Left lung (tissue), 10 donors: Measurements from ENCODE around the gene ZSWIM7. TPM values are rescaled to one million over a fixed set of nuclear protein-coding genes. Genes with fewer than 3 reads are reported as not detected.
A peak's percentile ranks its signal among the peaks of the same experiment; 100 is the strongest.

ENCODE experiments used
- ATAC-seq: fragments of 200-7000 bp; cut with Tn5 transposase; one replicate; pipeline ENCODE4 v1.9.1; 2020; ENCODE audit warnings: moderate library complexity
- DNase-seq, 4 donors: peaks; one replicate each; pipeline ENCODE4 v3.0.0-alpha.2; 2013 to 2020
- H3K27ac ChIP-seq, 2 donors: fragments of 200-600 bp; sonication (generic) in 1 of 2; one replicate each; pipeline versions ENCODE4 v1.5.0 to v1.8.0; 2020 to 2021
- H3K27me3 ChIP-seq, 2 donors: fragments of 200-600 bp; sonication (generic) in 1 of 2; one replicate each; pipeline versions ENCODE4 v1.5.0 to v1.8.0; 2020 to 2021
- H3K36me3 ChIP-seq, 2 donors: fragments of 200-600 bp; sonication (generic) in 1 of 2; one replicate each; pipeline versions ENCODE4 v1.5.0 to v1.8.0; 2020 to 2021
- H3K4me1 ChIP-seq, 2 donors: fragments of 200-600 bp; one replicate each; pipeline ENCODE4 v1.8.0; 2021
- H3K4me3 ChIP-seq, 2 donors: fragments of 200-600 bp; sonication (generic) in 1 of 2; one replicate each; pipeline versions ENCODE4 v1.5.0 to v1.8.0; 2020 to 2021; ENCODE audit warnings: mild to moderate bottlenecking in 1 of 2
- H3K9me3 ChIP-seq, 2 donors: fragments of 200-600 bp; sonication (generic) in 1 of 2; one replicate each; pipeline versions ENCODE4 v1.5.0 to v1.8.0; 2020 to 2021
- intact Hi-C, 2 donors: fragments of 100-400 bp; cut with DNase I; formaldehyde crosslinking; loops; one replicate each; pipeline versions ENCODE4 v1.11.2 to v1.14.2; 2022
- polyA plus RNA-seq, 6 donors: library from polyadenylated mRNA; unstranded; fragments of 120-200 nt; gene quantifications; one replicate each; pipeline ENCODE4 v1.2.1, GENCODE V29; 2013; ENCODE audit not compliant: insufficient read length in 6 of 6
- total RNA-seq, 2 donors: library from RNA; stranded (reverse); fragmentation: NEBNext Ultra II Directional; extraction: Animal tissue kit (Norgen Biotek cat#: 25700); gene quantifications; one replicate each; pipeline ENCODE4 v1.2.1, GENCODE V29; 2021
- TF ChIP-seq, protein P1 (sequence below), 2 donors: fragments of 200-600 bp; sonication (generic) in 1 of 2; IDR thresholded peaks; one replicate each; pipeline versions ENCODE4 v1.5.0 to v1.8.0; 2021; ENCODE audit warnings: antibody characterized with exemption in 2 of 2
- donor health status: DM: no; HTN: yes; CAD: no.
- donor health status: DM: no; HTN: no; CAD: no.

The ZSWIM7 gene
- total and polyA plus RNA-seq, 8 donors: 22.6 to 64.4 (median 54.8) TPM

DNA sequence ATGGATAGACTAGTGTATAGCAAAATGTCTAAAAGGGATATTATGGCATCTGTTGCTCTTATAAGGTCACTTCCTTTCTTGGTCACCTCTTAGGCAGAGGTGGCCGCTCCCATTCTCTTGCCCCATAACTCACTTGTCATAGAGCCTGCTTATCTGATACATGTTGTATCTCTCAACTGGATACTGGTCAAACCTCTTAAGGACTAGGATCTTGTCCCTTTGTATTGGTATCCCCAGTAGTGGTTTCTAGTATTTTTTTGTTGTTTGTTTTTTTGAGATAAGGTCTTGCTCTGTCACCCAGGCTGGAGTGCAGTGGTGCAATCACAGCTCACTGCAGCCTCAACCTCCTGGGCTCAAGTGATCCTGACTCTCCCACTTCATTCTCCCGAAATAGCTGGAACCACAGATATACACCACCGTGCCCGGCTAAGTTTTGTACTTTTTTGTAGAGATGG is 27.0 kb downstream of the ZSWIM7 start:
- no peak overlapping the region for H3K27ac ChIP-seq
- H3K36me3 ChIP-seq: peaks cover 0 to 22% of the 10 kb centered on the region in 2 donors
- TF ChIP-seq, protein P1, sequence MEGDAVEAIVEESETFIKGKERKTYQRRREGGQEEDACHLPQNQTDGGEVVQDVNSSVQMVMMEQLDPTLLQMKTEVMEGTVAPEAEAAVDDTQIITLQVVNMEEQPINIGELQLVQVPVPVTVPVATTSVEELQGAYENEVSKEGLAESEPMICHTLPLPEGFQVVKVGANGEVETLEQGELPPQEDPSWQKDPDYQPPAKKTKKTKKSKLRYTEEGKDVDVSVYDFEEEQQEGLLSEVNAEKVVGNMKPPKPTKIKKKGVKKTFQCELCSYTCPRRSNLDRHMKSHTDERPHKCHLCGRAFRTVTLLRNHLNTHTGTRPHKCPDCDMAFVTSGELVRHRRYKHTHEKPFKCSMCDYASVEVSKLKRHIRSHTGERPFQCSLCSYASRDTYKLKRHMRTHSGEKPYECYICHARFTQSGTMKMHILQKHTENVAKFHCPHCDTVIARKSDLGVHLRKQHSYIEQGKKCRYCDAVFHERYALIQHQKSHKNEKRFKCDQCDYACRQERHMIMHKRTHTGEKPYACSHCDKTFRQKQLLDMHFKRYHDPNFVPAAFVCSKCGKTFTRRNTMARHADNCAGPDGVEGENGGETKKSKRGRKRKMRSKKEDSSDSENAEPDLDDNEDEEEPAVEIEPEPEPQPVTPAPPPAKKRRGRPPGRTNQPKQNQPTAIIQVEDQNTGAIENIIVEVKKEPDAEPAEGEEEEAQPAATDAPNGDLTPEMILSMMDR (IDR thresholded peaks at IDR 0.05): no peak
- peak in 1 of 4 donors; percentile 17 for DNase-seq
- H3K4me3 ChIP-seq: no peak overlapping the region
- H3K4me1 ChIP-seq: peaks cover 0 to 12% of the 10 kb centered on the region in 2 donors
- H3K27me3 ChIP-seq: no peaks in the 10 kb centered on the region
- H3K9me3 ChIP-seq: no peaks in the 10 kb centered on the region
- ATAC-seq: peak; percentile 78
- intact Hi-C loops: no loop called here

DNA sequence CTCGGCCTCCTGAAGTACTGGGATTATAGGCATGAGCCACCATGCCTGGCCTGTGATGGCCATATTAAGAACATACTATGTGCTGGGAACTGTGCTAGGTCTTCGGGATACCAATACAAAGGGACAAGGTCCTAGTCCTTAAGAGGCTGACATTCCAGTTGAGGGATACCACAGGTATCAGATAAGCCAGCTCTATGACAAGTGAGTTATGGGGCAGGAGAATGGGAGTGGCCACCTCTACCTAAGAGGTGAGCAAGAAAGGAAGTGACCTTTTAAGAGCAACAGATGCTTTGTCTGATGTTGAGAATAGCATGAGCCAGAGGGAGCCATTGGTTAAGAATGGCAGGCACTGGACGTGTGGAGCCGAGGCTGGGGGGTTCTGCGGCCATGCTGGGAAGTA is 27.6 kb downstream of the ZSWIM7 start:
- peaks cover 0 to 16% of the 10 kb centered on the region in 2 donors for H3K36me3 ChIP-seq
- no peaks in the 10 kb centered on the region for H3K27me3 ChIP-seq
- intact Hi-C loops: no loop called here
- TF ChIP-seq, protein P1 (IDR thresholded peaks at IDR 0.05): no peak
- H3K4me3 ChIP-seq: no peak overlapping the region
- peaks cover 1 to 18% of the 10 kb centered on the region in 2 donors for H3K4me1 ChIP-seq
- ATAC-seq (no peak), DNase-seq (no peak)
- no peak overlapping the region for H3K27ac ChIP-seq
- no peaks in the 10 kb centered on the region for H3K9me3 ChIP-seq

DNA sequence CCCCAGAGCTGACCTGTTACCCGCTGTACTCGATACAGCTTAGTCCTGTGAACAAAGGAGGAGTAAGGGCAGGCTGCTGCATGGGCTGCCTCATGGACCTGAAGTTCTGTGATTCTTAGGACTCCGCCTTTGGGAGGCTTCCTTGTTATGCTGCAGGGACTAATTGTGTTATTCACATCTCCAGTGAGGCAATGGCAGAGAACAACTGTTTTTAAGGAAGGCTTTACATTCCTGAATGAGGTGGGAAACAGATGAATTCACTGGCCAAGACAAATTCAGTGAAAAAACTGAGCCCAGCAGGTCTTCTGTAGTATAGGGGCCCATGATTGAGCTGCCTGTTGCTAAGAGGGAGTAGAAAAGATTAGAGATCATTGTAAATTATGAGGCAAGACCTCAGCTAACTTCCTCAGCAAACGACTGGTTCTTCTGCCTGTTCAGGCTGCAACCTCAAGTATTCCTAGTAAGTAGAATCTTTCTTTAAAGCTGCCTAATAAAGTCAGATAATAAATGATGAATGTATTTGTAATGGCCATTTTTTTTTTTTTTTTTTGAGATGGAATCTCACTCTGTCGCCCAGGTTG is 28.3 kb downstream of the ZSWIM7 start:
- TF ChIP-seq, protein P1 (IDR thresholded peaks at IDR 0.05): no peak
- peak in 1 of 4 donors; percentile 3 for DNase-seq
- Histone ChIP-seq H3K4me3 (no peak overlapping the region), H3K4me1 (peaks cover 6 to 25% of the 10 kb centered on the region in 2 donors), H3K36me3 (peaks cover 0 to 15% of the 10 kb centered on the region in 2 donors), H3K27ac (no peak overlapping the region), H3K27me3 (no peaks in the 10 kb centered on the region), H3K9me3 (no peaks in the 10 kb centered on the region)
- ATAC-seq: no peak
- intact Hi-C loops: no loop called here

DNA sequence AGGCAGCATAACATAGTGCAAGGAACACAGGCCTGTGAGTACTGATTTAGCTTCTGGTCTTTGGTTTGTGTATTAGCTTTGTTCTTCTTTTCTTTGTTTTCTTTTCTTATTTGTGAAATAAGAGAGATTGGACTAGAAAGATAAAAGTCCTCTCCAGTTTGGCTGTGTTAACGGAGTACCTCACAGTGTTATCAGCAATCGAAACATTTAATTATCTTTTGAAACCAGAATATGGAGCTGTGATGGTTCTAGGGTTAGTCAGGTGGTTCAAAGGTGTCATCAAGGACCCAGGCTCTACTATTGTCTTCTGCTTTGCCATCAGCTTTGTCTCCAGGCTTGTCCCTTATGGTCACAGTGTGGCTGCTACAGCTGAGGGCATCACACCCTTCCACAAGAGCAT is 29.0 kb downstream of the ZSWIM7 start:
- peak in 1 of 4 donors; percentile 2 for DNase-seq
- Histone ChIP-seq H3K27ac (no peak overlapping the region), H3K9me3 (no peaks in the 10 kb centered on the region), H3K36me3 (peaks cover 0 to 12% of the 10 kb centered on the region in 2 donors), H3K4me3 (no peak overlapping the region), H3K4me1 (peaks cover 13 to 32% of the 10 kb centered on the region in 2 donors), H3K27me3 (no peaks in the 10 kb centered on the region)
- TF ChIP-seq, protein P1 (IDR thresholded peaks at IDR 0.05): no peak
- no peak for ATAC-seq
- intact Hi-C loops: no loop called here

DNA sequence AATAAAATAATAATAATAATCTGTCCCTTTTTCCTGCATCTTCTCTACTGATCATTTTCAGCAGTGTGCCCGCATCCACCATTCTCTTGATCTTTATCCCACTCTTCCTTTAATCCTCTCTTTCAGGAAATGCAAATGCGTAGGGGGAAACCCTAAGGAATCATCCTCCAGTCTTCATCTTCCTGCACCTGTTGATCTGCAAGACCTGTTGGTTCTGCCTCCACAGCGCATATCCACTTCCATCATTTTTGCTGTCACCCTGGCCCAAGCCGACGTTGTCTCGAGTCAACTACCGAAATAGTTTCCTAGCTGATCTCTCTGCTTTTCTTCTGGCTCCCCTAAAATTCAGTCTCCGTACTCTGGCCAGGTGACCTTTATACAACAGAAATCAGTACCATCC is 30.0 kb downstream of the ZSWIM7 start:
- peaks cover 0 to 2% of the 10 kb centered on the region in 2 donors for H3K36me3 ChIP-seq
- no peak for ATAC-seq
- peaks cover 13 to 38% of the 10 kb centered on the region in 2 donors for H3K4me1 ChIP-seq
- intact Hi-C loops: no loop called here
- no peaks in the 10 kb centered on the region for H3K9me3 ChIP-seq
- peak in 1 of 4 donors; percentile 10 for DNase-seq
- no peak overlapping the region for H3K4me3 ChIP-seq
- H3K27ac ChIP-seq: no peak overlapping the region
- TF ChIP-seq, protein P1 (IDR thresholded peaks at IDR 0.05): no peak
- no peaks in the 10 kb centered on the region for H3K27me3 ChIP-seq
